Mesodermal cell (in vitro differentiated cells): Measurements from ENCODE around the gene RETN.

ENCODE experiments used
- H3K27ac ChIP-seq: 2 replicates; pipeline ENCODE4 v1.7.0; 2013; ENCODE audit warnings: mild to moderate bottlenecking, low read depth, low read length, moderate library complexity; ENCODE audit not compliant: severe bottlenecking
- H3K36me3 ChIP-seq: 2 replicates; pipeline ENCODE4 v1.7.1; 2013; ENCODE audit warnings: mild to moderate bottlenecking, low read length, moderate library complexity; ENCODE audit not compliant: control insufficient read depth, insufficient read depth
- H3K4me1 ChIP-seq: one replicate; pipeline ENCODE4 v1.7.1; 2013; ENCODE audit warnings: mild to moderate bottlenecking, low read length; ENCODE audit not compliant: insufficient read depth, control insufficient read depth, poor library complexity, severe bottlenecking
- H3K4me3 ChIP-seq: 2 replicates; pipeline ENCODE4 v1.7.0; 2013; ENCODE audit warnings: low read length, control low read depth, mild to moderate bottlenecking; ENCODE audit not compliant: insufficient read depth, poor library complexity, severe bottlenecking; ENCODE audit errors: extremely low read depth
- H3K9me3 ChIP-seq: 2 replicates; pipeline ENCODE4 v1.7.1; 2013; ENCODE audit warnings: mild to moderate bottlenecking, low read length, moderate library complexity; ENCODE audit not compliant: control insufficient read depth
- WGBS, 2 experiments: methylation state at CpG; one replicate each; pipeline ENCODE4 v1.1.5; 2013; ENCODE audit warnings: missing lambda C conversion rate in 2 of 2; ENCODE audit not compliant: insufficient coverage in 2 of 2; 5-methylcytosine and 5-hydroxymethylcytosine counted together

The RETN gene

DNA sequence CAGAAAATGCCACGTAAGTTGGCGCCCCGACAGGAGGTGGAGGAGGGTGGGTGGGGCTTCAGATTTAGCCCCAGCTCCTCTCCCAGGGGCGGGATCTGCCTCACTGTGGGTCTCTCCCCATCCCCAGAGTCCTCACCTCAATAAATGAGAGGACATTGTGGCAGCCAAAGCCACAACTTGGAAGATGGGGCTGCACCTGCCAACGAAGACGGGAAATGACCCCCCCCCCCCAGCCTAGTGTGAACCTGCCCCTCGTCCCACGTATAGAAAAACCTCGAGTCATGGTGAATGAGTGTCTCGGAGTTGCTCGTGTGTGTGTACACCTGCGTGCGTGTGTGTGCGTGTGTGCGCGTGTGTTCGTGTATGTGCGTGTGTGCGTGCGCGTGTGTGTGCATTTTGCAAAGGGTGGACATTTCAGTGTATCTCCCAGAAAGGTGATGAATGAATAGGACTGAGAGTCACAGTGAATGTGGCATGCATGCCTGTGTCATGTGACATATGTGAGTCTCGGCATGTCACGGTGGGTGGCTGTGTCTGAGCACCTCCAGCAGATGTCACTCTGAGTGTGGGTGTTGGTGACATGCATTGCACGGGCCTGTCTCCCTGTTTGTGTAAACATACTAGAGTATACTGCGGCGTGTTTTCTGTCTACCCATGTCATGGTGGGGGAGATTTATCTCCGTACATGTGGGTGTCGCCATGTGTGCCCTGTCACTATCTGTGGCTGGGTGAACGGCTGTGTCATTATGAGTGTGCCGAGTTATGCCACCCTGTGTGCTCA is 10.3 kb downstream of the RETN start:
- no peak overlapping the region for H3K4me3 ChIP-seq
- H3K27ac ChIP-seq: no peak overlapping the region
- peaks cover 23% of the 10 kb centered on the region for H3K36me3 ChIP-seq
- 81 to 83% methylated on average over 22 to 23 of the region's 30 CpGs for WGBS, 2 experiments
- H3K9me3 ChIP-seq: no peaks in the 10 kb centered on the region
- H3K4me1 ChIP-seq: peaks cover 4% of the 10 kb centered on the region

DNA sequence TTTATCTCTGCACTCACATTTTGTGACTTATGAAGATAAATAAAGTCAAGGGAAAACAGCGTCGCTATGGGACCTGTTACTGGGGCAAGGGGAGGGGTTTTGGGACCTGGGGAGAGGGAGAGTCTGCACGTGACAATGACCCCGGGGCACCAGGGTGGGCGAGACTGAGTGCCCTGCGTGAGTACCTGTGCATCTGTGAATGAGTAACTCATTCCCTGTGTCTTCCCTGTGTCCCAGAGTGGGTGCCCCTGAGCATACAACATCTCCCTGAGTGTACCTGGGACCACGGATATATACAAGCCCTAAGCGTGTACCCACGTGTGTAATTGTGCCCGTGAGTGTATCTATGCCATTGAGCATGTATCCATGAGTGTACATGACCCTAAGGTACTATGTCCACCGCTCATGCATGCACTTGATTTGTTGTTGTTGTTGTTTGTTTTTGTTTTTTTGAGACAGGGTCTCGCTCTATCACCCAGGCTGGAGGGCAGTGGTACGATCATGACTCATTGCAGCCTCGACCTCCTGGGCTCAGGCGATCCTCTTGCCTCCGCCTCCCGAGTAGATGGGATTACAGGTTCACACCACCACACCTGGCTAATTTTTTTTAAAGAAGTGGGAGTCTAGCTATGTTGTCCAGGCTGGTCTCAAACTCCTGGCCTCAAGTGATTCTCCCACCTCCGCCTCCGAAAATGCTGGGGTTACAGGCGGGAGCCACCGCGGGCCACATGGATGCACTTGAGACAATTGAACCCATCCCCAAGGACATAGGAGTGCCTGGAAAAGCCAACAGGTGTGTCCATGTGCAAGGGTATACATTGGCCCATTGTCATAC is 11.1 kb downstream of the RETN start:
- H3K36me3 ChIP-seq: peaks cover 23% of the 10 kb centered on the region
- H3K4me3 ChIP-seq: peak overlapping the region; percentile 89
- no peaks in the 10 kb centered on the region for H3K9me3 ChIP-seq
- H3K4me1 ChIP-seq: peaks cover 4% of the 10 kb centered on the region
- no peak overlapping the region for H3K27ac ChIP-seq
- 58% methylated on average over 21 to 22 of the region's 22 CpGs for WGBS, 2 experiments

GRCh38 chr19:7680606-7681339 is 11.9 kb downstream of the RETN start, which contains the start of gene TRAPPC5:
Gene TRAPPC5 (plus strand): TSS chr19:7680833. CDS start chr19:7682254, 1,421 bp downstream.
- Histone ChIP-seq H3K9me3 (no peaks in the 10 kb centered on the region), H3K4me3 (peak within 1 kb of the TSS; percentile 89), H3K36me3 (peaks cover 23% of the 10 kb centered on the region), H3K27ac (no peak within 1 kb of the TSS), H3K4me1 (peaks cover 4% of the 10 kb centered on the region)
- WGBS, 2 experiments: 0% methylated on average over 45 to 69 of the region's 79 CpGs

- H3K36me3 ChIP-seq: peaks cover 23% of the 10 kb centered on the region
- no peak overlapping the region for H3K27ac ChIP-seq
- peaks cover 4% of the 10 kb centered on the region for H3K4me1 ChIP-seq
- no peaks in the 10 kb centered on the region for H3K9me3 ChIP-seq
- H3K4me3 ChIP-seq: peak overlapping the region; percentile 89
- WGBS, 2 experiments: 36 to 40% methylated on average over 27 to 37 of the region's 43 CpGs
Measured at GRCh38 chr19:7681340-7682174, 12.7 kb downstream of the RETN start.

DNA sequence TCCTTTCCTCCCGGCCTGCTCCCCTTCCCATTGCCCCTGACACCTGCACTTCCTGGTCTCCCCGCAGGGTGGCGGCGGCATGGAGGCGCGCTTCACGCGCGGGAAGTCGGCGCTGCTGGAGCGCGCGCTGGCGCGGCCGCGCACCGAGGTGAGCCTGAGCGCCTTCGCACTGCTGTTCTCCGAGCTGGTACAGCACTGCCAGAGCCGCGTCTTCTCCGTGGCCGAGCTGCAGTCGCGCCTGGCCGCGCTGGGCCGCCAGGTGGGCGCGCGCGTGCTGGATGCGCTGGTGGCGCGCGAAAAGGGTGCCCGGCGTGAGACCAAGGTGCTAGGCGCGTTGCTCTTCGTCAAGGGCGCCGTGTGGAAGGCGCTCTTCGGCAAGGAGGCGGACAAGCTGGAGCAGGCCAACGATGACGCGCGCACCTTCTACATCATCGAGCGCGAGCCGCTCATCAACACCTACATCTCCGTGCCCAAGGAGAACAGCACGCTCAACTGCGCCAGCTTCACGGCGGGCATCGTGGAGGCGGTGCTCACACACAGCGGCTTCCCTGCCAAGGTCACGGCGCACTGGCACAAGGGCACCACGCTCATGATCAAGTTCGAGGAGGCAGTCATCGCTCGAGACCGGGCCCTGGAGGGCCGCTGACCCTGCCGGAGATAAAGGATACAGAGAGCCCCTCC is 13.5 kb downstream of the RETN start:
- 94 to 96% methylated on average over 73 to 74 of the region's 74 CpGs for WGBS, 2 experiments
- peaks cover 4% of the 10 kb centered on the region for H3K4me1 ChIP-seq
- peaks cover 23% of the 10 kb centered on the region for H3K36me3 ChIP-seq
- H3K27ac ChIP-seq: no peak overlapping the region
- H3K9me3 ChIP-seq: no peaks in the 10 kb centered on the region
- H3K4me3 ChIP-seq: no peak overlapping the region

DNA sequence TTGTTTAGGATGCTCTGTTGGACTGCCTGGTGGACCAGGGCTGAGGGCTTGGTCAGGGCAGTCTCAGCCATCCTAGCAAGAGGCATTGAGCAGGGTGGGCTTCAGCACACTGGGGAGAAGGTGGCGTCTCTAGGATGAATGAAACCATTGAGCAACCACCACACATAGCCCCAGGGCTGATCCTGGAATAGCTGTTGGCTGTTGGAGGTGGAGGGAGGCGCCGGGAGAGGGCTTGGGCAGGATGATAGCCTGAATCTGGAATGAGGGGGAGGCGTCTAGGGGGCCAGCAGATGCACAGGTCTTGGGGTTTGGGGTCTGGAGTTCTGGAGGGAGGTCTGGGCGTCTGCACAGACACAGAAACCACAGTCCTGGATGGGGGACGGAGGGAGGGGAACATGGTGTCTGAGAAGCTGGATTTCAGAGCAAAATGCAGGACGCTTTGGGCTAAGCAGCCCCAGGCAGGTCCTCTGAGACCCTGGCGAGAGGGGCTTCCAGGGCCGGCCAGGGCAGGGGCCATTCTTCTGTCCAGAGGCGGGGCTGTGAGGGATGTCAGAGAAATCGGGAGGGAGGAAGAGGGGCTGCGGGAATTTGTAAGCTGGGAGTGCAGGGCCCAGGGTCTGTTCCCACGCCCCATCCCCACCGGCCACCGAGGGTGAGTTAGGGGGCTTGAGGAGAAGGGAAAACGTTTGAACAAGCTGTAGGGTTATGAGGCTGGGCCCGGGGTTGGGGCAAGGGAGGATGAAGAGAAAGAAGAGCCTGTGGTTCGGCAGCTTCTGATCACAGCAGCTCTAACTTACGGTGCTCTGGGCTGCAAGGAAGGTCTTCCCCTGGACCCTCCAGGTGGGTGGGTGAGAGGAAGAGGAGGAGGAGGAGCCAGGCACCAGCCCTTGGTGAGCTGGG is 16.9 kb downstream of the RETN start:
- H3K27ac ChIP-seq: no peak overlapping the region
- H3K36me3 ChIP-seq: peaks cover 23% of the 10 kb centered on the region
- H3K9me3 ChIP-seq: no peaks in the 10 kb centered on the region
- 51 to 54% methylated on average over 12 to 18 of the region's 19 CpGs for WGBS, 2 experiments
- no peak overlapping the region for H3K4me3 ChIP-seq
- H3K4me1 ChIP-seq: peaks cover 4% of the 10 kb centered on the region

DNA sequence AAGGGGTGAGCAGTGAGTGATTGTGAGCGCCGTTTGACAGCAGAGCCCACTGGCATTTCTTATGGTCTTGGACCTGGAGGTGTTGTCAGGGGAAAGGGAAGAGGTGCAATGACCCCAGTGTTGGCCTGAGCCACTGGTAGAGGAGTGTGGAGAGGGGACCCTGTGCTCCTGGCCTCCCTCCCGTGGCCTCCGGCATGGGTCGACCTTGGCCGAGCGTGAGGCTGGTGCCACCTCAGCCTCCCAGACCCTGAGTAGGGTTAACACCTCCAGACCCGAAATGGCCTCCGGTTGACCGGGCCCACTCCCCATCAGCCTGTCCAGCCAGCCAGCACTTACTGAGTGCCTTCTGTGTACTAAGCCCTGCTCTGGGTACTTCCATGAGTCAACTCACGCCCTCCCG is 18.3 kb downstream of the RETN start:
- H3K27ac ChIP-seq: no peak overlapping the region
- peaks cover 18% of the 10 kb centered on the region for H3K36me3 ChIP-seq
- H3K4me1 ChIP-seq: no peaks in the 10 kb centered on the region
- no peaks in the 10 kb centered on the region for H3K9me3 ChIP-seq
- WGBS, 2 experiments: 92 to 94% methylated on average over 10 to 12 of the region's 12 CpGs
- H3K4me3 ChIP-seq: no peak overlapping the region

DNA sequence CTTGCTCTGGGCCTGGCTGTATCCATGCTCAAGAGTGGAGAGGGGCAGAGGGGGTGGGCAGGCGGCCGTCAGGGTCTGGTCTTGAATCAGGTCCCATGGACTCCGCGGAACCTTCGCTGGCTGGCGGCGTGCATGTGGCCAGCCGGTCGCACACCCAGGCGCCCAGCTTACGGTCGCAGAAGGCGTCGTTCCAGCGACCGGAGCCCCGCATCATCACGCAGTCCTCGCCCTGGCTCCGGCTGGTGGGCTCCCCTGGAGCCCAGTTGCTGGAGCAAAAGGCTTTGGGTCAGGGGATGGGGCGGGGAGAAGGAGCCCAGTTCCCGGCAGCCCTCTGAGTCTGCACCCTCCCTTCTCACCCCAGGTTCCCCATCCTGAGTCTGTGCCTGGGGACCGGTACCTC is 20.3 kb downstream of the RETN start:
- H3K4me1 ChIP-seq: no peaks in the 10 kb centered on the region
- no peaks in the 10 kb centered on the region for H3K36me3 ChIP-seq
- no peaks in the 10 kb centered on the region for H3K9me3 ChIP-seq
- no peak overlapping the region for H3K4me3 ChIP-seq
- no peak overlapping the region for H3K27ac ChIP-seq
- WGBS, 2 experiments: 88 to 92% methylated on average over 12 to 16 of the region's 23 CpGs

DNA sequence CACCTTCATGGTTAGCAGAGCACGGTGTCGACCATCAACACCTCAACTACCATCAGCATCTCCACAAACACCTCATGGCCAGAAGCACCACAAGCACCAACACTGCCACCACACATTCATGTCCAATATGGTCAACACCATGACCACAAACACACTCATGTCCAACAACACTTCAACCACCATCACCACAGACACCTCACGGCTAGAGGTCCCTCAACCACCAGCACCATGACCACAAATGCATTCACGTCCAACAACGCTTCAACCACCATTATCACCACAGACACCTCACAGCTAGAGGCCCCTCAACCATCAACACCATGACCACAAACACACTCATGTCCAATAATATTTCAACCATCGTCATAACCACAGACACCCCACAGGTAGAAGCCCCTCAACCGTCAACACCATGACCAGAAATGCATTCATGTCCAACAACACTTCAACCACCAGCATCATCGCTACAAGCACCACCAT is 22.0 kb downstream of the RETN start:
- no peaks in the 10 kb centered on the region for H3K4me1 ChIP-seq
- H3K36me3 ChIP-seq: no peaks in the 10 kb centered on the region
- no peak overlapping the region for H3K27ac ChIP-seq
- H3K4me3 ChIP-seq: no peak overlapping the region
- H3K9me3 ChIP-seq: no peaks in the 10 kb centered on the region
- WGBS, 2 experiments: 64 to 67% methylated on average over 5 to 8 of the region's 8 CpGs
